Measurements from ENCODE around the gene MYT1.

MYT1 gene

DNA sequence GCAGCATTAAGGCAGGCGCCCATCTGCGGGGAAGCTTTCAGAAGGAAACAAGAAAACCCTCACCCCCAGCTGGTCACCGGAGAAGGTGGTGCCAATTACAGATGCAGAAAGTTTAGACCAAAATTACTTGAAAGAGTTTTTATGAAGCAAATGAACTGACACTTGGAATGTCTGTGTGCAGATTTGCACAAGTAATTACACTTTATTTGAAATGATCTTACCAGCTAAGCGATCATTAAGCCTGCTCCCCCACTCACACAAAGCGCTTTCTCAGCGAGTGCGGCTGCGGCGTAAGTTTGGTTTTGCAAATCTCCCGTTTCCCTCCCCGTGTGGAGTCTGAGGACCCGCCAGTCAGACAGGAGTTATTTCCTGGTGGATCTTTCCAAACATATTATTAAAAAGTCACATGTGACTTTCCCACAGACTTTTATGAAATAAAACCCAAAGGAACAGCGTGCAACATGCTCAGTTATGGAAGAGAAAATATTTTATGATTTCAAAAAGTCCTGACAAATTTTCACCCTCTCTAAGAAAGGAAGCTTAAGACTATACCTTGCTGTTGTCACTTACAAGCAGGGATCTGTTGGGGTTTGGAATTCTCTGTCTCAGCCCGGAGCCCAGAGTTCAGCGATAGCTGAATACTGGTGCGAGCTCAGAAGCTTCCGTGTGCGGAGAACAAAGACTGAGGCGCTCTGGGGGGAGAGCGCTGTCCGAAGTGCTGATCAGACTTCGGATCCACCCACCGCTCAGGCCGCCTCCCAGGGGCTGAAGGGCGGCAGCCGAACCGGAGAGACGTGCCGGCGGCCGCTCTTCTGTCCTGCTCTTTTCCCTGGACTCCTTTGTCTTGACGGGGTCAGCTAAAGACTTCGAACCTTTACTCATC, 2.7 kb upstream of the MYT1 start:
- no peak overlapping the region for H3K4me3 ChIP-seq (ENCODE audit: low read depth, low read length)
- TF ChIP-seq CTCF (IDR thresholded peaks at IDR 0.05; ENCODE audit: low read depth, low read length): no peak

DNA sequence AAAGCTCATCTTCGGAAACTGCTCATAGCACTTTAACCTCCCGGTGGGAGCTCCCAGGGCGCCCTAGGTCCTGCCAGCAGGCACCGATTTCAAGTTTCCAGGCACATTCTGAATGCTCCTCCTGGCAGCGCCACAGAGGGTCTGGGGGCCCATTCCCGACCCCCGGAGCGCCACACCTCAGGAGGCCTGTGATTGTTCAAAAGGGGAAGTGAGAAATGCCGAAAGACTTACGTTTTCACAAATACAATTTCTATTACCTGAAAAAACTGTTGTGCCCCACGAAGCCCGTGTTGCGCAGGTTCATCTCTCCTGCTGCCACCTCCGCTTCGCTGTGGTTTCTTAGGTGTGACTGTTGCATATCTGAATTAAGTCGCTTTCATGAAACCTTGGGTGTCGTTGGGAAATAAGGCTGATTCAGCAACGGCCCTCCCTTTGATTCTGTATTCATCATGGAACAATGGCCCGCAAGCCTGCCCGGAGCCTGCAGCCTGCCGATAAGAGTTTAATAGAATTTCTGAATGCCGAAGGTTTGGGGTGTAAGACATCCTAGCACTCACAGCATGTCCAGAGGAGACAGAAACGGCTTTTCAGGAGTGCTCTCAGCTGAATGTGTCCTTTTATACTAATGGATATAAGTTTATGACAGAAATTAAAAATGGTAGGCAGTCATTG, 1.9 kb upstream of the MYT1 start:
- TF ChIP-seq CTCF (IDR thresholded peaks at IDR 0.05; ENCODE audit: low read depth, low read length): no peak
- H3K4me3 ChIP-seq (ENCODE audit: low read depth, low read length): no peak overlapping the region

DNA sequence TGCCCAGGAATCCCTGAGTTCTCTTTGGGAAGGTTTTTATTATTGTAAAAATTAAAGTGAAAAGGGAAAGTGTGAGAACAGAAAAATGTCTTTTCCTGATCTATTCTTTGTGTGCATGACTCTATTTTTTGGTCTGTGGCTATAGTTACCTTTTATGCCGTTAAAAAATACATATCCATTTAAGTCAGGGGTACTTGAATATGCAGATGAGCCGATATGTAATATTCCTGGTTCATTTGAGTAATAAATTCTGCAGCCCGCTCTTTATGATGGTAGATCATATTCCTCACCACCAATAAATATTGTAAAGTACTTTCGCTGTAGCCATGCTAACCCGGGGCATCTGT, 503 bp upstream of the MYT1 start:
- TF ChIP-seq CTCF (IDR thresholded peaks at IDR 0.05; ENCODE audit: low read depth, low read length): no peak
- H3K4me3 ChIP-seq (ENCODE audit: low read depth, low read length): no peak overlapping the region

DNA sequence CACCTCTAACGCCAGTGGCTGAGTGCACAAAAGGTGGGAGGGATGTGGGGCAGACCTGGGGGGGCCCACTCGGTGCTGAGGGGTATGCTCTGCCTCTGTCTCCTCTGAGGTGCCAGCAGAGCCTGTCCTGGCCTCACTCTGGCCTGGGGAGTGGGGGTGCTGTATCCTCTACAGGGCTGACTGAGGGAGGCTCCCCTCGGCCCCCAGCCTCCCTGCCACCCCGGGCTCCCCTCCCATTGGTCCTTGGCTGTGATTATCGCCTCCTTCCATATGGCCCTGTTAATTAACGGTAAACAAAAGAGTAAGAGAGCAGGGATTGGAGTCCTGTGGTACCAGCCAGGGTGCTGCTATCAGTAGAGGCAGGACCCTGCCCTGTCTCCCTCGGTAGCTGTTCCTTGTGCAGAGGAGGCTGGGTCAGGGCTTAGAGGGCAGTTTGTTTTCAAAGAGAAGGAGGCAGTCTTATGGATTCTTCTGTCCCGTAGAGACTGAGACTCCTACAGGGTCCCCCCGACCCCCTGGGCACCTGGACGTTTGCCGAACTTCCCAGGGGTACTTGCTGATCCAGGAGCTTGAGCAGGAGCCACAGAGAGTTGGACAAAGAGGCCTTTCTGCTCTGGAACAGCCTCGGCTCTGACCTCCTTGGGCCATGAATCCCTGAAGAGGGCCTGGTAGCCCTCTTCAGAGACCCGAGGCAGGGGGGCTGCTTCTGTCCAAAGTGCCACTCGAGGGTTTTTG, 1.8 kb downstream of the MYT1 start:
- TF ChIP-seq CTCF (IDR thresholded peaks at IDR 0.05; ENCODE audit: low read depth, low read length): no peak
- no peak overlapping the region for H3K4me3 ChIP-seq (ENCODE audit: low read depth, low read length)

- H3K4me3 ChIP-seq (ENCODE audit: low read depth, low read length): no peak overlapping the region
- TF ChIP-seq CTCF (IDR thresholded peaks at IDR 0.05; ENCODE audit: low read depth, low read length): no peak
These were observed 2.7 kb downstream of the MYT1 start for GRCh38 chr20:64166721-64167615.

DNA sequence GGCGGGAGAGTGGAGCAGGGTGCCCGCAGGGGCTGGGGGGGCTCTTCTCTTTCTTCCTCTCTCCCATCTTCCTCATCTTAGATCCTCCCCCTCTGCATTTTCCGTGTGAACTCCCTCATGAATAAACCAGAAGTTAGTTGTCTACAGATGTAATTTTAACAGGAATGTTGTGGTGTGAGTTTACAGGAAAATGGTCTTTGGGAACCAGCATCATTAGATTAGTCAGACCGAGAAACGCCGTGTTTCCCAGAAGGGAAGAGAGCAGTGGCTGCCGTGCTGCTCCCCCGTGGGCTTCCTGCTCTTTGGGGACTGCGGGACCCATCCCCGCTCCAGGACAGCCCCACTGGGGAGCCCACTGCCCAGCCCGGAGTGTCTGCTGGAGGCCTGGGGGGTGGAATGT, 3.4 kb downstream of the MYT1 start:
- no peak for TF ChIP-seq CTCF (IDR thresholded peaks at IDR 0.05; ENCODE audit: low read depth, low read length)
- H3K4me3 ChIP-seq (ENCODE audit: low read depth, low read length): no peak overlapping the region
